ENCODE measurements around the gene SCGB1C1. TPM values are rescaled to one million over a fixed set of nuclear protein-coding genes. Genes with fewer than 3 reads are reported as not detected.

SCGB1C1 gene
- total RNA-seq, 1 donor from 2014 or later = not detected

GRCh38 chr11:227824-228379 is 35.0 kb downstream of the SCGB1C1 start:
- Mint-ChIP-seq H3K36me3 (peaks cover 19% of the 10 kb centered on the region), H3K9me3 (no peaks in the 10 kb centered on the region), H3K27me3 (ENCODE audit: insufficient read depth, low read depth) (peaks cover 2% of the 10 kb centered on the region), H3K27ac (no peak overlapping the region), H3K4me1 (no peaks in the 10 kb centered on the region), H3K4me3 (no peak overlapping the region)
- no peak overlapping the region for H3K4me3 ChIP-seq
- H3K36me3 ChIP-seq = no peaks in the 10 kb centered on the region
- H3K27ac ChIP-seq = no peak overlapping the region
- no peaks in the 10 kb centered on the region for H3F3A ChIP-seq (ENCODE audit: low read depth)
- no peak for DNase-seq (ENCODE audit: low spot score)
- H3K79me2 ChIP-seq (ENCODE audit: low read depth) = no peaks in the 10 kb centered on the region
- no peak overlapping the region for H2AFZ ChIP-seq (replicated peaks)
- no peak overlapping the region for H3K9ac ChIP-seq
- H3K27me3 ChIP-seq = no peaks in the 10 kb centered on the region
- TF ChIP-seq EZH2 (IDR thresholded peaks at IDR 0.05) (no peak), EZH2phosphoT487 (IDR thresholded peaks at IDR 0.05) (no peak)
- TF ChIP-seq, protein P1, sequence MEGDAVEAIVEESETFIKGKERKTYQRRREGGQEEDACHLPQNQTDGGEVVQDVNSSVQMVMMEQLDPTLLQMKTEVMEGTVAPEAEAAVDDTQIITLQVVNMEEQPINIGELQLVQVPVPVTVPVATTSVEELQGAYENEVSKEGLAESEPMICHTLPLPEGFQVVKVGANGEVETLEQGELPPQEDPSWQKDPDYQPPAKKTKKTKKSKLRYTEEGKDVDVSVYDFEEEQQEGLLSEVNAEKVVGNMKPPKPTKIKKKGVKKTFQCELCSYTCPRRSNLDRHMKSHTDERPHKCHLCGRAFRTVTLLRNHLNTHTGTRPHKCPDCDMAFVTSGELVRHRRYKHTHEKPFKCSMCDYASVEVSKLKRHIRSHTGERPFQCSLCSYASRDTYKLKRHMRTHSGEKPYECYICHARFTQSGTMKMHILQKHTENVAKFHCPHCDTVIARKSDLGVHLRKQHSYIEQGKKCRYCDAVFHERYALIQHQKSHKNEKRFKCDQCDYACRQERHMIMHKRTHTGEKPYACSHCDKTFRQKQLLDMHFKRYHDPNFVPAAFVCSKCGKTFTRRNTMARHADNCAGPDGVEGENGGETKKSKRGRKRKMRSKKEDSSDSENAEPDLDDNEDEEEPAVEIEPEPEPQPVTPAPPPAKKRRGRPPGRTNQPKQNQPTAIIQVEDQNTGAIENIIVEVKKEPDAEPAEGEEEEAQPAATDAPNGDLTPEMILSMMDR (IDR thresholded peaks at IDR 0.05) = no peak
- H3K9me3 ChIP-seq (ENCODE audit: low read depth) = no peaks in the 10 kb centered on the region
- no peak overlapping the region for H3K4me2 ChIP-seq
- H4K20me1 ChIP-seq (ENCODE audit: low read depth) = no peaks in the 10 kb centered on the region
- no peaks in the 10 kb centered on the region for H3K4me1 ChIP-seq

DNA sequence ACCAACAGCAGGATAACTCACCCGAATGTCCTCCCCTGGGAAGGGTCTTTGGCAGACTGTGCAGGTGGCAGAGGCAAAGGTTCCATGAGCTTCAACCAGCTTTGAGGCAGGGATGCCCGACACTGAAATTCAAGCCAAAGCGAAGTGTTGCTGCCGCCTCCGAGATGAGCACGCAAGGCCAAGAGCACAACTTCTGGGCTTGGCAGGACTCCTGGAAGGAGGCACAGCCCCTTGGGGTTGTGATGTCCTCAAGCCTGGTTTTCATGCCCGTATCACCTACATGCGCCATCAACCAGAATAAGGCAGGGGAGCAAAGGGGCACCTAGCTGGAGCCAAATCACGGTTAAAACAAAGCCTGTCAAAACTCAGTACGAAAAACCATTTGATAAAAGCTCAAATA is 37.6 kb downstream of the SCGB1C1 start:
- peaks cover 8% of the 10 kb centered on the region for H3K79me2 ChIP-seq (ENCODE audit: low read depth)
- Mint-ChIP-seq H3K27me3 (ENCODE audit: insufficient read depth, low read depth) (peaks cover 4% of the 10 kb centered on the region), H3K36me3 (peaks cover 12% of the 10 kb centered on the region), H3K27ac (no peak overlapping the region), H3K9me3 (no peaks in the 10 kb centered on the region), H3K4me1 (peaks cover 6% of the 10 kb centered on the region), H3K4me3 (no peak overlapping the region)
- H3F3A ChIP-seq (ENCODE audit: low read depth) = peaks cover 1% of the 10 kb centered on the region
- H3K9ac ChIP-seq = no peak overlapping the region
- no peak overlapping the region for H3K27ac ChIP-seq
- H3K27me3 ChIP-seq = no peaks in the 10 kb centered on the region
- H3K36me3 ChIP-seq = no peaks in the 10 kb centered on the region
- TF ChIP-seq EZH2phosphoT487 (IDR thresholded peaks at IDR 0.05) (no peak), EZH2 (IDR thresholded peaks at IDR 0.05) (no peak)
- TF ChIP-seq, protein P1 (IDR thresholded peaks at IDR 0.05) = no peak
- H3K9me3 ChIP-seq (ENCODE audit: low read depth) = no peaks in the 10 kb centered on the region
- H3K4me3 ChIP-seq = no peak overlapping the region
- no peak overlapping the region for H2AFZ ChIP-seq (replicated peaks)
- H3K4me2 ChIP-seq = no peak overlapping the region
- no peak for DNase-seq (ENCODE audit: low spot score)
- no peaks in the 10 kb centered on the region for H4K20me1 ChIP-seq (ENCODE audit: low read depth)
- H3K4me1 ChIP-seq = peaks cover 4% of the 10 kb centered on the region

DNA sequence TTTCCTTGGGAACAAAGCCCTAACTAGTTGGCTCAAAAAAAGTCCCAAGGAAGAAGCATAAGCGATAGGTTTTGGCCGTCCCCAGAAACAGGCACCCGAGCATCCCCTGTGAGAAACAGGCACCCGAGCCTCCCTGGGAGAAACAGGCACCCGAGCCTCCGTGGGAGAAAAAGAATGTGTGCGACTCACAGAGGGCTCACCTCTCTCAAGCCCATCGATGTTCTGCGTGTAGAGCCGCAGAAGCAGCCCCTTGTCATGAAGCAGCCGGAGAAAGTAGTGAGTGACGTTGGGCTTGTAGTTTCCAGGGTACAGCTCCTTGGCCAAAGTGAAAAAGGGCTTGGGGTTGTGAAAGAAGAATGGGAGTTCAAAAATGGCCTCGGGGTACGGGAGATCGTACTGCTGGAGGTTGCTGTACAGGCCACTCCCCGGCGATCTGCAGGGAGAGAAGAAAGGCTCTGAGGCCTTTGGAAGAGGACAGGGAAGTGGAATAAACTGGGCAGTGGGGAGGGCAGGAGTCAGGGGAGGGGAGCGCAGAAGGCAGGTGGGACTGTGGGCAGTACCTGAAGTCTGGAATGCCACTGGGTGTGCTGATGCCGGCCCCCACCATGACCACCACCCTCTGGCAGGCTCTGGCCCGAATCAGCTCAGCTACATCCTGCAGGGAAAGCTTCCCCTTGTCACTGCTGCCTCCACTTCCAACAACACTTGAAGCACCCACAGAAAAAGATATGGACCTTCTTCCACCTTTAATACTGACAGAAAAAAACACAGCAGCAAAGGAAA is 40.1 kb downstream of the SCGB1C1 start:
- H3K4me3 ChIP-seq = no peak overlapping the region
- no peaks in the 10 kb centered on the region for H3K9me3 Mint-ChIP-seq
- peaks cover 11% of the 10 kb centered on the region for H3K36me3 Mint-ChIP-seq
- peaks cover 12% of the 10 kb centered on the region for H3F3A ChIP-seq (ENCODE audit: low read depth)
- TF ChIP-seq EZH2 (IDR thresholded peaks at IDR 0.05) (no peak), EZH2phosphoT487 (IDR thresholded peaks at IDR 0.05) (no peak)
- TF ChIP-seq, protein P1 (IDR thresholded peaks at IDR 0.05) = no peak
- H2AFZ ChIP-seq (replicated peaks) = no peak overlapping the region
- no peaks in the 10 kb centered on the region for H3K27me3 ChIP-seq
- no peak for DNase-seq (ENCODE audit: low spot score)
- no peak overlapping the region for H3K27ac ChIP-seq
- H3K4me3 Mint-ChIP-seq = peak overlapping the region; percentile 47
- H3K27me3 Mint-ChIP-seq (ENCODE audit: insufficient read depth, low read depth) = peaks cover 4% of the 10 kb centered on the region
- peaks cover 10% of the 10 kb centered on the region for H3K4me1 ChIP-seq
- peaks cover 23% of the 10 kb centered on the region for H3K79me2 ChIP-seq (ENCODE audit: low read depth)
- no peak overlapping the region for H3K4me2 ChIP-seq
- no peak overlapping the region for H3K9ac ChIP-seq
- H4K20me1 ChIP-seq (ENCODE audit: low read depth) = peaks cover 6% of the 10 kb centered on the region
- H3K27ac Mint-ChIP-seq = peak overlapping the region; percentile 51
- no peaks in the 10 kb centered on the region for H3K9me3 ChIP-seq (ENCODE audit: low read depth)
- H3K36me3 ChIP-seq = no peaks in the 10 kb centered on the region
- H3K4me1 Mint-ChIP-seq = peaks cover 14% of the 10 kb centered on the region

Measured in neural progenitor cell (in vitro differentiated cells).